GM19452 (cell line): ENCODE results near the gene THOC2.
"Not testable (repeated sequence)": the region's sequence is repeated elsewhere in the genome, so short reads cannot be mapped to it uniquely, and the experiment has no call there.

ENCODE experiments used
- ATAC-seq: cut with Tn5 transposase; IDR thresholded peaks from one replicate; pipeline ENCODE4 v1.9.1; 2021; ENCODE audit not compliant: unreplicated experiment

Gene THOC2

DNA sequence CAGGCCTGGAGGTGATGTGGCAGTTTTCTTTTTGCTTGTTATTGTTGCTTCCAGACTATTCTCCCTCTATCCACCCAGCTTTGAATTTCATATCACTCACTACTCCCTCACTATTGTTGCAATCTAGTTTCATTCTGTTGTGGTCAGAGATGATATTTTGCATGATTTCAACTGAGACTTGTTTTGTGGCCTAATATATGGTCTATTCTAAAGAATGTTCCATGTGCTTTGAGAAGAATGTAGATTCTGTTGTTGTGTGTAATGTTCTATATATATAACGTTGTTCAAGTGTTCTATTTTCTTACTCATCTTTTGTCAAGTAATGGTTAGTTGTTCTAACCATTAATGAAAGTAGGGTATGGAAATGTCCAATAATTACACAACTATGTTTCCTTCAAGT is 59.0 kb downstream of the THOC2 start:
- no peak for ATAC-seq

DNA sequence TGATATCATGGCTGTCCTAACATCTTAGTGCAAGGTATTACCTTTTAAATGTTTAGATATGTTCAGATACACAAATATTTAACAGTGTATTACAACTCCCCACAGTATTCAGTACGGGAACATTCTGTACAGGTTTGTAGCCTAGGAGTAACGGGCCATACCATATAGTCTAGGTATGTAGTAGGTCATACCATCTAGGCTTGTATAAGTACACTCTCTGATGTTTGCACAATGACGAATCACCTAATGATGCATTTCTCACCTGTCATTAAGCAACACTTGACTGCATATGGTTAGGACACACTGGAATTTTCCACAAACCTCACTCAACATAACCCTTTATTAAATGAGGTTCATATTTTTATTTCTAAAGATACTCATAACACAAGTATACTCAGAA is 67.7 kb downstream of the THOC2 start:
- no peak for ATAC-seq

DNA sequence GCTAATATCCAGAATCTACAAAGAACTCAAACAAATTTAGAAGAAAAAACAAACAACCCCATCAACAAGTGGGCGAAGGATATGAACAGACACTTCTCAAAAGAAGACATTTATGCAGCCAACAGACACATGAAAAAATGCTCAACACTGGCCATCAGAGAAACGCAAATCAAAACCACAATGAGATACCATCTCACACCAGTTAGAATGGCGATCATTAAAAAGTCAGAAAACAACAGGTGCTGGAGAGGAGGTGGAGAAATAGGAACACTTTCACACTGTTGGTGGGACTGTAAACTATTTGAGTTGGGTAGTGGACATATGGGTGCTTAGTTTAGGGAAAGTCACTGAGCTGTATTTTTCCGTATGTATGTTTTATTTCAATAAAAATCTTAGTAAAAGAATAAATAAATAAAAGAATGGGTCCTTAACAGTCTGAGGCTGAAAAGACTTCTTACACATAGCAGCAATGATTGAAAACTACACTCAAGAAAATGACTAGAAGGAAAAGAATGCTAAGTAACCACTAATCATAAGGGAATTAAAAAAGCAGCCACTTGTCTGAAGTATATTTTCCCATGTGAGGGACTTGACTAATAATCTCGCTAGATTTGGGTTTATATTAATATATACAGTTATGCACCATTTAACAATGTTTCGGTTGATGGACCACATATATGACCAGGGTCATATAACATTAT is 68.2 kb downstream of the THOC2 start:
- ATAC-seq: not testable (repeated sequence)

DNA sequence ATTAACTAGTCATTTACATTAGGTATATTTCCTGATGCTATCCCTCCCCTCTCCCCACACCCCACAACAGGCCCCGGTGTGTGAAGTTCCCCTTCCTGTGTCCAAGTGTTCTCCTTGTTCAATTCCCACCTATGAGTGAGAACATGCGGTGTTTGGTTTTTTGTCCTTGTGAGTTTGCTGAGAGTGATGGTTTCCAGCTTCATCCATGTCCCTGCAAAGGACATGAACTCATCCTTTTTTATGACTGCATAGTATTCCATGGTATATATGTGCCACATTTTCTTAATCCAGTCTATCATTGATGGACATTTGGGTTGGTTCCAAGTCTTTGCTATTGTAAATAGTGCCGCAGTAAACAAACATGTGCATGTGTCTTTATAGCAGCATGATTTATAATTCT is 69.1 kb downstream of the THOC2 start:
- not testable (repeated sequence) for ATAC-seq

DNA sequence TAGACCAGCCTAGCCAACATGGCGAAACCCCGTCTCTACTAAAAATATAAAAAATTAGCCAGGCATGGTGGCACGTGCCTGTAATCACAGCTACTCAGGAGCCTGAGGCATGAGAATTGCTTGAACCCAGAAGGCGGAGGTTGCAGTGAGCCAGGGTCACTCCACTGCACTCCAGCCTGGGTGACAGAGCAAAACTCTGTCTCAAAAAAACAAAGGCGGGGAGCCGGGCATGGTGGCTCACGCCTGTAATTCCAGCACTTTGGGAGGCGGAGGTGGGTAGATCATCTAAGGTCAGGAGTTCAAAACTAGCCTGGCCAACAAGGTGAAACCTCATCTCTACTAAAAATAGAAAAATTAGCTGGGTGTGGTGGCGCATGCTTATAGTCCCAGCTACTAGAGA is 76.3 kb downstream of the THOC2 start:
- ATAC-seq: not testable (repeated sequence)

DNA sequence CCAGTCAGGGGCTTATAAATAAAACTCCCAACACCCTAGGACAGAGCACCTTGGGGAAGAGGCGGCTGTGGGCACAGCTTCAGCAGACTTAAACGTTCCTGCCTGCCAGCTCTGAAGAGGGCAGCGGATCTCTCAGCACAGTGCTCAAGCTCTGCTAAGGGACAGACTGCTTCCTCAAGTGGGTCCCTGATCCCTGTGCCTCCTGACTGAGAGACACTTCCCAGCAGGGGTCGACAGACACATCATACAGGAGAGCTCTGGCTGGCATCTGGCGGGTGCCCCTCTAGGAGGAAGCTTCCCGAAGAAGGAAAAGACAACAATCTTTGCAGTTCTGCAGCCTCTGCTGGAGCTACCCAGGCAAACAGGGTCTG is 84.1 kb downstream of the THOC2 start:
- not testable (repeated sequence) for ATAC-seq

DNA sequence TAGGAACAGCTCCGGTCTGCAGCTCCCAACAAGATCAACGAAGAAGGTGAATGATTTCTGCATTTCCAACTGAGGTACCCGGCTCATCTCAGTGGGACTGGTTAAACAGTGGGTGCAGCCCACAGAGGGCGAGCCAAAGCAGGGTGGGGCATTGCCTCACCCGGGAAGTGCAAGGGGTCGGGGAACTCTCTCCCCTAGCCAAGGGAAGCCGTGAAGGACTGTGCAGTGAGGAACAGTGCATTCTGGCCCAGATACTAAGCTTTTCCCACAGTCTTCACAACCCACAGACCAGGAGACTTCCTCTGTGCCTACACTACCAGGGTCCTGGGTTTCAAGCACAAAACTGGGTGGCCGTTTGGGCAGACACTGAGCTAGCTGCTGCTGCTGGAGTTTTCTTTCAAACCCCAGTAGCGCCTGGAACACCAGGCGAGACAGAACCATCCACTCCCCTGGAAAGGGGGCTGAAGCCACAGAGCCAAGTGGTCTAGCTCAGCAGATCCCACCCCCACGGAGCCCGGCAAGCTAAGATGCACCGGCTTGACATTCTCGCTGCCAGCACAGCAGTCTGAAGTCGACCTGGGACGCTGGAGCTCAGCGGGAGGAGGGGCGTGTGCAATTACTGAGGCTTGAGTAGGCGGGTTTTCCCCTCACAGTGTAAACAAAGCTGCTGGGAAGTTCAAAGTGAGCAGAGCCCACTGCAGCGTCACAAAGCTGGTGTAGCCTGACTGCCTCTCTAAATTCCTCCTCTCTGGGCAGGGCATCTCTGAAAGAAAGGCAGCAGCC is 84.6 kb downstream of the THOC2 start:
- ATAC-seq: no peak

DNA sequence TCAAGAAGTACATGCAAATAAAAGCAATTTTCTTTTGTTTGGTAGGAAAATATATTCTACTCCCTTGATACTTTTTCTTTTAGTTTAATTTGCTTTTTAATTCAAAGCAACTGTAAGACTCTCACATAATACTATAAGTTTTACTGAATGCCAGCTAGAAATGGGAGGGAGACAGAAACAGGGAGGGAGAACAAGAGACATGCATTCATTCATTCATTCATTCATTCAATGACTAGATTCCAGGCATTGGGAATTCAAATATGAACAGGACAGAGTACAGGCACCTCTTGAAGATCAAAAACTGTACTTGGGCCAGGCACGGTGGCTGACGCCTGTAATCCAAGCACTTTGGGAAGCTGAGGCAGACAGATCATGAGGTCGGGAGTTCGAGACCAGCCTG is 85.6 kb downstream of the THOC2 start:
- ATAC-seq: no peak

DNA sequence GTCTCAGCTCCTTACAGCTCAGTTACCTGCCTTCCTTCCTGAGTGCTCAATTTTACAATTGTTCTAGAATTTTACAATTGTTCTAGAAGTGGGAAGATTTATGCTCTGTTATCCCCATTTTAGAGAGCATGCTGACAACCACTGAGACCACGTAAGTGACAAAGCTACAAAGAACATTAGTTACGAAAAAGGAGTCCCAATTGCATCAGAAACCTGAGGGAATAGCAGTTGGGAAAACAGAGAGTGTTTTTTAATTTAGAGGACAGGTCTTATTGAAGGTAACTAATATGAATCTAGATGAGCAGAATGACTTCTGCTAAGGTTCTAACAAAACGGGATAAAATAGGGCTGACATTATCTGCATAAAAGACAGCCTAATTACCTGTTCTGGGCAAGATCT is 103.3 kb downstream of the THOC2 start:
- ATAC-seq: no peak

DNA sequence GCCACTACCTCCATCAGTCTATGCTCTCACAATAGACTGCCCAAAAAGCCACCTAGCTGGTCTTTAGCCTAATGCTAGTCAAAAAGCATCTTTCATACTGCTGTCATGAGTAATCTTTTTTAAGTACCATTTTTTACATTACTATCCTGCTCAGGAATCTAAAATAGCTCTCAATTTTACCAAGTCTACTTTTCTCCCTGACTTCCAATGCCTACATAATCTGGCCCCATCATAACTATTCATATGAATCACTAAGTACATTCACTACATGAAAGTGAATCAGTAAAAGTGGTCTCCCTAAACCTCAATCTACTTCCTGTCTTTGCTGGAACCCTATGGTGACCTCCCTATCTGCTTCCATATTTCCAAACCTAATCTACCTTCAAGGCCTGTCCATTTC is 105.9 kb downstream of the THOC2 start:
- ATAC-seq: no peak

DNA sequence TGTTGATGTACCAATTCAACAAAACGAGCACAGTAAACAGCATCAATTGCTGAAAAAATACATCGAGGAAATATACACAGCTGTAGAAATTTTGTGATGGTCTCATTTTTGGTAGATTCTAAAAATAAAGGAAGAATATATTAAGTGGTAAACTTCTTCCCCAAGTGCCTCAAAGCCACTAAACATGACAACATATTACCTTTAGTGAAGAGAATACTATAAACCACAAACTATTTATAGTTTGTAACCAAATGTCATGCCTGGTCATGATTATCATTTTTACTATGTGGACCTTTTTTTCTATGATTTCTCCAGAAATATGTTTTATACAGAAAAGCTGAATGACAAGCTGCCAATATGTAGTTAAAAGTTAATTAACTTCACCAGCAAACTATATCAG is 106.9 kb downstream of the THOC2 start:
- ATAC-seq: no peak

DNA sequence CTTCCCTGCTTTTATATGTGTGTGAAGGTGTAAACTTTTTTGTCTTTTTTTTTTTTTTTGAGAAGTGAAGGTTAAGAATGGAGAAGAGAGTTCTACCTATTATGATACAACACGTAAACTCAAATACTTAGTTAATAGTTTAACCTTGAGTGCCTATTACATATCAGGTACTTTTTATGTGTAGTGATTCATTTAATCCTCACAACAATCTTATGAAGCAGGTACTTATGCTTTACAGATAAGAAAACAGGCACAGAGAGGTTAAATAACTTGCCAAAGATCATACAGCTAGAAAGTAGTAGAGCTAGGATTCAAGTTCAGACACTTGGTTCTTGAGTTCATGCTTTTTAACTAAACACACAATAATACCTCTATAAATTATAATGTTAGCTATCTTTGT is 107.4 kb downstream of the THOC2 start:
- no peak for ATAC-seq

DNA sequence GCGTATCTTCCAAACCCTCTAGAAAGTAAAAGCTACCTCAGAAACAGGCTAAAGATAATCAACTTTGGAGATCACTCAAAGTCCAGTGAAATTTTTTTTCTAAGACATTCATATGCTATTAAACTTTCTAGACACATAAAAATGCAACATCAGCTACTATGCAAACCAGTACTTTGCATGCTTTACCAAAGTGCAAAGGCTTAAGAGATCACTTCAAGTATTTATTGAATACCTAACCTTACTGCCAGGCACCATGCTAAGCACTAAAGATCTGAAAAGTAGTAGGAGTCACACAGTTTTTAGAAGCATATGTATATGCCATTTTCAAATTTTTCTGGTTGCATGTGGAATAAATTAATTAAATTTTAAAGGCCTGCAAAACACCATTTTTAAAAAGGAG is 115.8 kb downstream of the THOC2 start:
- no peak for ATAC-seq

DNA sequence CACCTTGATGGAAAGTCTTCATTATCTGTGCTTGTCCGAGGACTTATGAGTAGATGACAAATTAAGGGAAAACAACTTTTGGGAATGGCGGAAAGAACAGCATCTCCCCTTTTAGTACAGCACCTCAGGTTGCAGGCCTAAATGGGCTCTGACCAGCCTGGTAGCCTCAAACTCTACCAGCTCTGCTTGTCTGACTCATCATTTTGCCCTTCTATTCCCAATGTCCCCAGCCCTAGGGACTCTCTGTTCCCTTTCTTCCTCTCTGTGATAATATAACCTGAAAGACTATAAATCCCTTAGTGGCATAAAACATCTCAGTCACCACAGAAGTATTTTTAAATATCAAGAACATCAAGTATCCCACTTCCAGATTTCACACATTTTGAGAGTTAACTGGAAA is 121.9 kb downstream of the THOC2 start:
- no peak for ATAC-seq

DNA sequence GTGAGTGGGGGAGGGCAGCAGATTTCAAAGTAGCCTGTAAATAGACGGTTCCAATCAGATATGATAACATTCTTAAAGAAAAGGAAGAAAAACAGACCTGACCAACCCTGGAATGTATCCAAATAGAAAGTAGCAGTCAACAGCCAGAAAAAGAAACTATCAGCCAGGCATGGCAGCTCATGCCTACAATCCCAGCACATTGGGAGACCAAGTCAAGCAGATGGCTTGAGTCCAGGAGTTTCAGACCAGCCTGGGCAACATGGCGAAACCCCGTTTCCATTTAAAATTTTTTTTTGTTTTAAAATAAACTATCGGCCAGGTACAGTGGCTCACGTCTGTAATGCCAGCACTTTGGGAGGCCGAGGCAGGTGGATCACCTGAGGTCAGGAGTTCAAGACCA is 125.0 kb downstream of the THOC2 start:
- ATAC-seq: no peak

DNA sequence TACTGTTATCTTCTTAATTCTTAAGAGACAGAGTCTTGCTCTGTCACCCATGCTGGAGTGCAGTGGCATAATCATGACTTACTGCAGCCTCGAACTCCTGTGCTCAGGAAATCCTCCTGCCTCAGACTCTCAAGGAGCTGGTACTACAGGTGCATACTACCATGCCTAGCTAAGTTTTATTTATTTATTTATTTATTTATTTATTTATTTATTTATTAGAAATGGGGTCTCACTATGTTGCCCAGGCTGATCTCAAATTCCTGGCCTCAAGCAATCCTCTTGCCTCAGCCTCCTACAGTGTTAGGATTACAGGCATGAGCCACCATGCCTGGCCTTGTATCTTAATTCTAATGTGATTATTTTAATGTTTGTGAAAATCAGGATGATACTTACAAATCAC is 125.6 kb downstream of the THOC2 start:
- ATAC-seq: no peak

DNA sequence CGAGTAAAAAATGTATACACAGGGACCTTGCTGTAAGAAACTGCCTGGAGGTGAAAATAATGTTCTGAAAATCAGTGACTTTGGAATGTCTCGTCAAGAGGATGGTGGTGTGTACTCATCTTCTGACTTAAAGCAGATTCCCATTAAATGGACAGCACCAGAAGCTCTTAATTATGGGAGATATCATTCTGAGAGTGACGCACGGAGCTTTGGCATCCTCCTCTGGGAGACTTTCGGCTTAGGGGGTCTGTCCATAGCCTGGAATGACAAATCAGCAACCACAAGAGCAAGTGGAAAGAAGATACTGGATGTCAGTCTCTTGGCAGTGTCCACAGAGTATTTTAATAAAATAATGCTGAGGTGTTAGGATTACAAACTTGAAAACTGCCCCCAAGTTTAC is 129.4 kb downstream of the THOC2 start:
- ATAC-seq: no peak

DNA sequence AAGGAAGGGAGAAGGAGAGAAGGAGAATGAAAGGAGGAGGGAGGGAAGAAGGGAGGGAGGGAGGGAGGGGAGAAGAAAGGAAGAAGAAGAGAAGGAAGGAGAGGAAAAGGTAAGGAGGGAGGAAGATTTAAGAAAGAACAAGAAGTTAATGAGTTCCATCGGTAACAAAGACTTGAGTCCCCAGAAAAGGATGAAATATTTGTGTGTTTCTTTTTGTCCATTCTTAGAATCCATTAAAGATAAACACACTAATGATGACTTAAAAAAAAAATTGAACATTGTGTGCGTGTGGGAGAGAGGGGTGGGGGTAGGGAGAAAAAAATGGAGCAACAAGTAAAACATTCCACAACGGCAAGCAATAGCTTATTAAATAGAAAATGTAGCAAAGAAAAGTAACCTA is 131.4 kb downstream of the THOC2 start:
- ATAC-seq: no peak

DNA sequence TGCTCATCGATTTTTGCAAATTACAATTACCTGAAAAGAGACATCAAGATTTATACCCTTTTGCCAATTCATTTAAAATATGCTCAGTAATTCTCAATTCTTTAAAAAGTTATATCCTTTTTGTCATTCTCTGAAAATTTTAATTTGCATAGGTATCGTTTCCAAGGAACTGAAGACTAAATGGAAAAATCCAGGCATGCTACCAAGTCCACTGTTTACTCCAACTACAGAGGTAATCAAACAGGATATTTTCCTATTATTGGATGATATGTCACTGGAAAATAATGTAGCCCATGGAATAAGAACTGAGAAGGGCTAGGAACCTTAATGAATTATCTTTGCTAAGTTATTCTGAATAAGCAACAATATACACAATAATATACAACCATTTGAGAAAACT is 132.7 kb downstream of the THOC2 start:
- no peak for ATAC-seq

DNA sequence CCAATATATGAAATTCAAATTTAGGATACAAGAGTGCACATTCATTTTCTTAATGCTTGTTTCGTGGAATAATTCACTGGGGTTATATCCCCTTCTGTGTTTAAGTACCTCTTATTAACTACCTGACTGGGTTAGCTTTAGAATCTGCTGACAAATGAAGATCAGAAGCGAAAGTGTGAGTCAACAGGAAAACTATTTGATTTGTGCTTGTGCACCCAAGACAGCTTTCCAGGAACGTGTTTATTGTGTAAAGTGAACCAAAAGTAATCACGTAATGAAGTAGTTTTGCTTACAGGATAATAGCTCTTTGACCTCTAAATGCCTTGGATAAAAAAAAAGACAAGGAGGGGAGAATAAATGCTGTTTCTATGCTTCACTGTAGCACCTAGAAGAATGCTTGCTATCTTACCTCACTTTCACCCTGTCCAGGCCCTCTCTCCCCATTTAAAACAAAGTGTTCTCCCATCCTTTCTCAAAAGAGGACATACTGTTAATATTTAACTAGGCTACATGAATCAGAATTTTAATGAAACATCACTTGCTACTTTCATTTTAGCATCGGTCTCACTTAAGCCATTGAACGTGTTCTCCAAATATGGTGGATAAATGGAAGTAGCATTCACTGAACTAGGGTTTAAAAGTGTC is 141.9 kb downstream of the THOC2 start:
- ATAC-seq: peak; percentile 73

DNA sequence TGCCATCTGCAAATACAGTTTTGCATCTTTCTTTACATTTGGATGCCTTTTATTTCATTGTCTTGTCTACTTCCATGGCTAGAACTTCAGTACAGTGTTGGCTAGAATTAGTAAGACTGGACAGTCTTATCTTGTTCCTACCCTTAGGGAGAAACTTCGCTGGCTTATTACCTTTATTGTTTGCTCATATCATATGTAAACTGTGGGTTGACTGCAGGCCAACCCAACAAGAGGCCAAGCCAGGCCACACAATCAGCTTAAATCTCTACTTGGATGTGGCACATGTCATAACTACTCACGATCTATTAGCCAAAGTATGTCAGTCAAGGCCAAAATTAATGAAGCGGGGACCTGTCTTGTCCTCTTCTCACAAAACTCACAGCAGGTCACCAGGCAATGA is 144.1 kb downstream of the THOC2 start:
- no peak for ATAC-seq

DNA sequence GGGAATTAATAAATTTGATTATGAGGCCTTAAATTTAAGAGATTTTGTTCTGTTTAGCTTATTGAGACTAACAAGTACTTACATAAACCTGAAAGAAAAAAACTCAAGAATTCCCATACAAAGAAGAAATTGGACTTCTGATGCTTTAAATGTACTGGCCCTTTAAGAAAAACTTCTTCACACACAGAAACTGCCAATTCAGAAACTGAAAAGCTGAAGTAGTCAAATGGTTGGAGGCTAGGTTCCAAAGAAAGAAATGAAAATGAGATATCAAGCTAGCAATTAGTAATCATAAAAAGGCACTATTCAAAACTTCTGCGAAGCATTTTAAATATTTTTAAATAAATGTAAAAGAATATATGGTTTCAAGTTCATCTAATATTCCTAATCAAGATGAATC is 151.3 kb downstream of the THOC2 start:
- ATAC-seq: no peak
